Colon (tissue), 2 donors: ENCODE data around the gene OR2Y1.
"Not testable (repeated sequence)": the region's sequence is repeated elsewhere in the genome, so short reads cannot be mapped to it uniquely, and the experiment has no call there.

Source experiments
- FAIRE-seq: peaks from 2 replicates; lab custom pipeline; 2012; peaks lifted over from hg19 to GRCh38; lab: Jason Lieb, UNC
- donor health status: control.
- donor health status: control.

OR2Y1 gene, protein sequence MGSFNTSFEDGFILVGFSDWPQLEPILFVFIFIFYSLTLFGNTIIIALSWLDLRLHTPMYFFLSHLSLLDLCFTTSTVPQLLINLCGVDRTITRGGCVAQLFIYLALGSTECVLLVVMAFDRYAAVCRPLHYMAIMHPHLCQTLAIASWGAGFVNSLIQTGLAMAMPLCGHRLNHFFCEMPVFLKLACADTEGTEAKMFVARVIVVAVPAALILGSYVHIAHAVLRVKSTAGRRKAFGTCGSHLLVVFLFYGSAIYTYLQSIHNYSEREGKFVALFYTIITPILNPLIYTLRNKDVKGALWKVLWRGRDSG

DNA sequence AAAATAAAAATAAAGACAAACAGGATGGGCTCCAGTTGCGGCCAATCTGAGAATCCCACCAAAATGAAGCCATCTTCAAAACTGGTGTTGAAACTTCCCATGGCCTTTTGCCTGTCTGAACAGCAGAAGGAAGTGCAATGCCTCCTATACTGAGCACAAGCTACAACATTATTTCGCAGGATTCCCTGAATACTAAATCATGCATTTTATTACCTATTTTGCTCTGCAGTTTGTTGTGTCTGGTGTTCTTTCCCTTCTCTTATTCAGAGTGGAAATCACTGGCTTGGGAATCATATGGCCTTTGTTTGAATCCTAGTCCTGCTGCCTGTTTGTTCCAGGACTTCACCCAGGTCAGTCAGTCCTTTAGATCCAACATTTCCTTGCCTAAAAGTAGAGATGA lies at the start of gene OR2Y1:
TSS of gene OR2Y1 (minus strand) at position 101 of the 400 bp plus-strand sequence. CDS start at position 101, 0 bp downstream.
- no peak for FAIRE-seq

DNA sequence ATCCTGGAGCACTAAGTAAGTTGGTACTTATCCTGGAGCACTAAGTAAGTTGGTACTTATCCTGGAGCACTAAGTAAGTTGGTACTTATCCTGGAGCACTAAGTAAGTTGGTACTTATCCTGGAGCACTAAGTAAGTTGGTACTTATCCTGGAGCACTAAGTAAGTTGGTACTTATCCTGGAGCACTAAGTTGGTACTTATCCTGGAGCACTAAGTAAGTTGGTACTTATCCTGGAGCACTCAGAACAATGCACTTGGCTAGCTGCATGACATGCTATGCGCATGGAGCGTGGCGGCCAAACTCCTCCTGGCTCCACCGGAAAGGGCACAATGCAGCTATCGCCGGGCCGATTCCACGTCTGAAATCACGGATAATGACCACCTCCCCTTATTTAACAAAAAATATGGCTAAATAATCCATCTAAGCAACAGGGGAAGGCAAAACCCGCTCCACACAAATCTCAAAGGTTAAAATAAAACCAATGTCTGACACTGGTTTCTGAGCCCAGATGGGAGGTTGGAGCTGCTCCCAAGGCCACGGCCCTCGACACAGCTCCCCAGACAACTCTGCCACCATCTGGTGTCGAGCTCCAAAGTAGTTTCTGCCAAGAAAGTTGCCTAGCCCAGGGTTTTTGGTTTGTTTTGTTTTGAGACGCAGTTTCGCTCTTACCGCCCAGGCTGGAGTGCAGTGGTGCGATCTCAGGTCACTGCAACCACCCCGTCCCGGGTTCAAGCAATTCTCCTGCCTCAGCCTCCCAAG lies 49.0 kb upstream of the OR2Y1 start:
- FAIRE-seq, result not testable (repeated sequence)

DNA sequence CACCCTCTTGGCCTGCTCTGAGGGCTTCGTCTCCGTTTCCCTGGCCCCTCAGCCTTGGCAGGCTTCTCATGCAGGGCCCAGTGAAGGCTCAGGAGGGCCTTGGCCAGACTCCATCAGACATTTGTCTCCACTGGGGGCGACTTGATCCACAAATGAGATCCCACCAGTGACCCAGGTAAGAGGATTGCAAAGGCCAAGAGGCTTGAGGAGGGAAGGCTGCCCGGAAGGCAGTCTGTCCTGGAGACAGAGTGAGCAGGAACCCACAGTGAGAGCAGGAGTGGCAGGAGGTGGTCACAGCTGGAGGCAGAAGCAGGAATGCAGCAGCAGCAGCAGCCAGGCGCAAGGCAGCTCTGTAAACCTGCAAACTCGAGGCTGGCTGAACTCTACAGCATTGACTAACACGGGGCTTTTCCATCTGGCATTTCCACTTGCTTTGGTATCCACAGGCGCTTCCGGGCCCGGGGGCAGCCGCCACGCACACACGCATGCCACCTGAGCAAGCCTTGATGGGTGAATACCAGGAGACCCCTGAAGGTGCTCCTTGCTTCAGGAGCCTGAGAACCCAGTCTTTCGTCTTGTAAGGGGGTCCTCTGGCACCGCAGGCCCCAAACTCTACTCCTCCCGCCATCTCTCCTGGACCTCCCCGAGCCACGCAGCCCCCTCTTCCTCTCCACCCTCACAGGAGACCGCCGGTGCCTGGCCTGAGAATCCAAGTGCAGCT lies 48.0 kb upstream of the OR2Y1 start:
- FAIRE-seq, result no peak

DNA sequence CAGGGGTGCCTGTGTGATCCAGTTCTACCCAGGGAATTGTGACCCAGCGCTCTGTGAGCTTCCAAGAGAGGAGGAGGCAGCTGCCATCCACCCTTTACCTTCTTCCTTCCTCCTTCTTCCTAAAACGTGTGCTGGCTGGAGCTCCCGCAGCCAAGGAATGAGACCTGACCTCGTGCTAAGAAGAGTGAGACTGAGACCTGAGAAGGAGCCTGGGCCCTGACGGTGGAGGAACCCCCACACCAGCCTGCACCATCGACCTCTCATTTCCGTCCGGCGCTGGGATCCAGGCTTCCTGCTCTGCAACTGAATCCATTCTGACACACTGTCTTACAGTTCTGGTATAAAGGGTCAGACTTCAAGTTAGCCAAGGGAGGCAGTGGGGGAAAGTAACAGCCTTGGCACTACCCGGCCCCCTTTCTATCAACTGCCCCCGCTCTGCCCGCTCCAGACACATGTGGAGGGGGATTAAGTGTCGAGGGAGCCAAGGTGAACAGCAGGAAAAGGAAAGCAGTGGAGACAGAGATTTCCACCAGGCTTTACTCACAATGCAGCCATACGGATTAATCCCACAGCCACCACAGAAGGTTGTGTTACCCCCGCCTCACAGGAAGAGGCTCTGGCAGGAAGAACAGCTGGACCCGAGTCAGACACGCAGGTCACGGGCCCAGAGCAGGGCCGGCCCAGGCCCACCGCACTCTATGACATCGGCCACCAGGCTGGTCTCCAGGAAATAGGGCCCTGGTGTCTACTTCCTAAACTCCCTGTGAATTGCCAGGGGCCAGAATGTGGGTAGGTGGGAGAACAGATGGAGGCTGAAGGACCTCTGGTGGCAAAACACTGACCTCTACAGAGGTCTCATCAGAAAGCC lies 46.9 kb upstream of the OR2Y1 start:
- no peak for FAIRE-seq

DNA sequence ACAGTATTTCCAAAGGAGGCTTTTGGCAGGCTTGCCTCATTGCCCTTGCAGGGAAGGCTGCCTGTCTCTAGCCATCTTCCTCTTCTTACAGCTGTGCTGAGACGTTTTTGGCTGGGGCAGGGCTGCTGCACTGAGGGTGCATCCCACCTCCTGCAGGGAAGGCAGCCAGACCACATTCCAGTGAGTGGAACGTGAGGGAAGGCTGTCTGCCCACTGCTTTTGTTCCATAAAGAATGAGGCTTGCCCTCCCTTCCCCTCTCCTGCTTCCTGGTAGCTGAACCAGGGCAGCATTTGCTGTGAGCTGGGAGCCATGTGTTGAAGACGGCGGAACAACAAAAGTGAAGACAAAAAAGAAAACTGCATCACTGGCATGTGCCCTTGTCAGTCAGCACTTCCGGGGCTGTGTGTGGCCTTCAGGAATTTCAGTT lies 46.0 kb upstream of the OR2Y1 start:
- no peak for FAIRE-seq

DNA sequence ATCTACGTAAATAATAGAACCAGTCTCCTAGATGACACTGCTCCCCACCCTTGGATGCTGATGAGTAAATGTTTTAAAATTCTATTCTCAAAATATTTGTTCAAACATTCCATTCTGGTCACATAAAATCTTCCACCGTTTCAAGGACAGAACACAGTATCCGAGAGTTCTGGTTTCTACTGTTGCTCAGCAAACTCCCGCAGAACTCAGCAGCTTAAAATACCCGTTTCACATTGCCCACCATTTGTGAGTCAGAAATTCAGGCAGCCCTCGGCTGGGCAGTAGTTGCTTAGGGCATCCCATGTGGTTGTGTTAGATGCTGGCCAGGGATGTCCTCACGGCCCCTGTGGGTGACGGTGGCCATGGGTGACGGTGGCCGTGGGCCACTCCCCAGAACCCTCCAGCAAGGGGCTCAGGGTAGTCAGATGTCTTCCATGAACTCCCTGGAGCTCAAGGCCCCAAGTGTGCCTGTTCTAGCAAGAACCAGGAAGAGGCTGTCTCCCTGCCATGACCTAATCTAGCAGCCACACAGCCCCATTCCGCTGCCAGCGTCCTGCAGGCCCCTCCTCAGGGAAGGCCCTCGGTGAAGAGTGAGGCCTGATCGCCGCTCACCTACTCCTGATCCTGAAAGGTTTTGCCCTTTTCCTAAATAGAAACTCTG lies 45.4 kb upstream of the OR2Y1 start:
- FAIRE-seq, result no peak

DNA sequence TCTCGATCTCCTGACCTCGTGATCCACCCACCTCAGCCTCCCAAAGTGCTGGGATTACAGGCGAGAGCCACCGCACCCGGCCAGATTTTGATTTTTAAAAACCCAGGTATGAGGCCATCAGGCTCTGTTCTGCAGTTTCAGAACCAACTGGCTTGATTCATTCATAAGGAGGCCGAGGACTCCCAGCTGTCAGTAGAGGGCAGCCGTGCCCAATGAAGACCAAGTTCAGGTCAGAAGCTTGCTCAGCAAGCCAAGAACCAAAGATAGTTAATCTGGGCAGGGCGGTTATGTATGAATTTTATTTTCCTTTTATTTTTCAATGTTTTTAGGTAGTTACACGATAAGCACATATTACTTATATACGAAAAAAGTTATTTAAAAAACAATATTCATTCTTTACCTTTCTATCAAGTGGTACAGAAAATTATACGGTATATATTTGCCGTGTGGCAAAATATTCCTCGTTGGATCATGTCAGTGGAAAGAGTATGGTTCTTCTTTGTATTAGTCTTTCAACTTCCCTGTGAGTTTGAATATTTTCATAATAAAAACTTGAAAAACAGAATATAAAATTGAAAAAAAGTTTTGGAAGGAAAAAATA lies 44.7 kb upstream of the OR2Y1 start:
- no peak for FAIRE-seq

DNA sequence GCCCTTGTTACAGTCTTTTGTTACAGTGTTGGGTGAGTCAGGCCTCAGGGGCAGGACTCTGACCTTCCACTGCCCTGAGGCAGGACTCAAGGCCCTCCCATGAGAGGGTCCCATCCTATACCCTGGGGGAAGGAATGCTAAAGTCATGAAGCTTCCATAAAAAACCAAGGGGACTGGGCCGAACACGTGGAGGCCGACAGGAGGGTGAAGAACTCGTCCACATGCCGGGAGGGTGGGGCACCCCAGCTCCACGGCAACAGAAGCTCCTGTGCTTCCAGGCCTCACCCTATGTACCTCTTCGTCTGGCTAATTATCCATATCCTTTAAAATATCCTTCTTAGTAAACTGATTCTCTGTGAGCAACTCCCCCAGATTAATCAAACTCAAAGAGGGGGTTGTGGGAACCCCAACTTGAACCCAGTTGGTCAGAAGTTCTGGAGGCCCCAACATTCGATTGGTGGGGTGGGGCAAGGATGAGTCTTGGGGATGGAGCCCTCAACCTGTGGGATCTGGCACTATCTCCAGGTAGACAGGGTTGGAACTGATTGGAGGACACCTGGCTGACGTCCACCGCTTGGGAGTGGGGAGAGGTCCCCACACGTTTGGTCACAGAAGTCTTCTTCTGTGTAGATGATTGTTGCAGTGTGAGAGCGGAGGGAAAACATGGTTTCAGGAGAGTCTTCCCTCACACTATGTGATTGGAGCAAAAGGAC lies 43.6 kb upstream of the OR2Y1 start:
- no peak for FAIRE-seq

DNA sequence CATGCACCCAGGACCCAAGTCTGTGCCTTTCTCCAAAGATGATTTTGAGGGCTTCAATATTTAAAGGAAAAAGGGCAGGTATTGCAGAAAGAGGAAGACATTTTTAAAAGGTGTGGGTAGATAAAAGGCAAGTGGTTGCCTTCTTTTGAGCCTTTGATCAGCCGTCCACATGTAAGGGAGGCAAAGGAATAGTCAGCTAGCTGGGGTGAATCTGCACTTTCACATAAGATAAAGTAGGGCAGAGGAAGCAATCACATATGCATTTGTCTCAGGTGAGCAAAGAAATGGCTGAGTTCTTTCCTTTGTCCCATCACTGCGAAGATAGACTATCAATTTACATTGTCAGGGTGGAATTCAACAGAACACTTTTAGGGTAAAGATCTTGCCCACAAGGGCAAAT lies 42.9 kb upstream of the OR2Y1 start:
- no peak for FAIRE-seq

DNA sequence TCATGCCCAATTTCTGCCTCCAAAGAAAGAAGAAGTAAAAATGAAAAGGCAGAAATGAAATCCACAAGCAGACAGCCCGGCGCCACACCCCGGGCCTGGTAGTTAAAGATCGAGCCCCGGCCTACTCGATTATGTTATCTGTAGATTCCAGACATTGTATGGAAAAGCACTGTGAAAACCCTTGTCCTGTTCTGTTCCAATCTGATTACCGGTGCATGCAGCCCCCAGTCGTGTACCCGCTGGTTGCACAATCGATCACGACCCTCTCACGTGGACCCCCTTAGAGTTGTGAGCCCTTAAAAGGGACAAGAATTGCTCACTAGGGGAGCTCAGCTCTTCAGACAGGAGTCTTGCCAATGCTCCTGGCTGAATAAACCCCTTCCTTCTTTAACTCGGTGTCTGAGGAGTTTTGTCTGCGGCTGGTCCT lies 42.1 kb upstream of the OR2Y1 start:
- FAIRE-seq, result not testable (repeated sequence)

DNA sequence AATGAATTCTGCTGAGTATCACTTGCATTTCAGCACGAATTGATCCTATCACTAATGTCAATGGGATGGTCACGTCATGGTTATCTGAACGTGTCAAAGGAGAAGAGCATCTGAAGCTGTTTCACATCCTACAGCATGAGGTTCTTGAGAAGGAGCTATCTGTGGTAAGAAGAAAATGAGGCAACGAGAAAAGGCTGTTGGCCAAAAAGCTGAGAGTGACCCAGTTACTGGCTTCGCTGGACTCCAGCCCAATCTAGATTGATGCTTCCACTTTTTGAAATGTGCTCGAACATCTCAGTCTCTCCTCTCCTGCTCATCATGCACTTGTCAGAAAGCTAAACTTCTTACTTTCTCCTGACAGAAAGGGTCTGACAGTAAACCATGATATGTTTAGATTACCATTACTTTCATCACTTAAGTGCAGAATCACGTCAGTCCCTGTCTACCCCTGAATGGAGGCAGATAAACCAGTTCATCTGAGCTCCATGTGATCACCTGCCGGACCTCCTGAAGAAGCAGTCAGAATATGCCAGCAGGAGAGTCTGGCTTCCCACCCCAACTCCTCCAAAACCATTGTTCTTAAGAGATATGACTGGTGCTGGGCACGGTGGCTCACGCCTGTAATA lies 40.2 kb upstream of the OR2Y1 start:
- no peak for FAIRE-seq

DNA sequence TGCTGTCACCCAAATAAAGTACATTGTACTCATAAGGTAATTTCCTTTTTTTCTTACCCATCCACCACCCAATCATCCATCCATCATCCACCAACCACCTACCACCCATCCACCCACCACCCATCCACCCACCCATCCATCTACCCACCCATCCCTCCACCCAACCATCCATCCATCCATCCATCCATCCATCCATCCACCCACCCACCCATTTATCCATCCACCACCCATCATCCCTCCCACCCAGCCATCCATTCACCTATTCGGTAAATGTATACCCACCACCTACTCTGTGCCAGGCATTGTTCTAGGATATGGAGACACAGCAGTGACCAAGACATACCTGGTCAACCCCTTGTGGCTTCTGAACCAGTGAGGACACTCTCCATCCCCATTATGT lies 37.6 kb upstream of the OR2Y1 start:
- FAIRE-seq, result no peak

DNA sequence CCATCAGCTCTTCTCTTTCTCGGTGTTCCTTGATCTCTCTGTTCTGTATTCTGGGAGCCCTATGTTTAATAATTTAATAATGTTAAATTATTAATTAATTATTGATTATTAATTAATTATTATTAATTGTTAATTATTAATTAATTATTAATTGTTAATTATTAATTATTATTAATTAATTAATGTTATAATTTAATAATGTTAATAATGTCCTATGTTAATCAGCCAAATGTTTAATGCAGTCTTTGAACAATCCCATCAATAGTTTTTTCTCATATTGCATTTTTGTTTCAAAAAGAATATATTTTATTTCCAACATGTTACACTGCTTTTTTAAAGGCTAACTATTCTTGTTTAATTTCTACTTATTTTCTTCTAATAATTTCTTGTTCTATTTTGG lies 36.5 kb upstream of the OR2Y1 start:
- peak; percentile 94 for FAIRE-seq

DNA sequence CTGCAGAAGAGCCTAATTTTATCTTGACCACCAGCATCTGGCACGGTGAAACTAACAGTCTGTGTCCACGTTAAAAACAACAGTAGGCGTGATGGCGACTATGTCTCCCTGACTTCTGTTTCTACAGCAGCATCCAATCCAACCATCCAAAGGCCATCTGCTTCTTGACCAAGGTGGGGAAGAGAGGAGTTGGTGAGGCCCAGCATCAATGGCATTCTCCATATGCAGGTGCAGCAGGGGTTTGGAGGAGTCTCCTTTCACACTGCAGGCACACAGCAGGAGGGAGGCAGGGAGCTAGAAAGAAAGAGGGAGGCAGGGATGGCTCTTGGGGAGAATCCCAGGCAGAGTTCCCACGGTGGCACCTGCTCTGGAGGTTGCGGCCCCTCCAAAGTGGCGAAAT lies 35.8 kb upstream of the OR2Y1 start:
- FAIRE-seq, result no peak

DNA sequence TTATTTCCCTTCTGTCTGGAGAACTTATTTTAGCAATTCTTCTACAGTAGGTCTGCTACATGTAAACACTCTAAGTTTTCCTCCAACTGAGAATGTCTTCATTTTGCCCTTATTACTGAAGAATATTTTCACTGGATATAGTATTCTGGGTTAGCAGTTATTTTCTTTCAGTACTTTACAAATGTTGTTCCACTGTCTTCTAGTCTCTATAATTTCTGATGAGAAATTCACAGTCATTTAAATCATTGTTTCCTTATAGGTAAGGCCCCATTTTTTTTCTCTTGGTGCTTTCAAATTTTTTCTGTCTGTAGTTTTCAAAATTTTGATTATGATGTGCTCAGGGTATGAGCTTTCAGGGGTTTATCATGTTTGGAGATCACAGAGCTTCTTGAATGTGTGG lies 32.0 kb upstream of the OR2Y1 start:
- no peak for FAIRE-seq

DNA sequence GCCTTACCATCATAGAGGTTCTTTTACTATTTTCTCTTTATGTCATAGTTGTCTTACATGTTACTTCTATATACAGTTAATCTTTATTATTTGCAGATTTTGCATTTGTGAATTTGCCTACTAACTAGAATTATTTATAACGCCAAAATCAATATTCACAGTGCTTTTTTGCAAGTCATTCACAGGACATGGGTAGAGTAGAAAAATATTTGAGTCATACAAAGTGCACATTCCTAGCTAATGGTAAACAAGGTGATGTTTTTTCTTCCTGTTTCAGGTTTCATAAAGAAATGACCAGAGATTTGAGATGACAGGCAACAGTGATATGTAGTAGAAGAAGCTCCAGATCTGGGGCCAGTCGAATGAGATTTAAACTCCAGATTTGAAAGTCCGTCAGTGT lies 30.0 kb upstream of the OR2Y1 start:
- no peak for FAIRE-seq

DNA sequence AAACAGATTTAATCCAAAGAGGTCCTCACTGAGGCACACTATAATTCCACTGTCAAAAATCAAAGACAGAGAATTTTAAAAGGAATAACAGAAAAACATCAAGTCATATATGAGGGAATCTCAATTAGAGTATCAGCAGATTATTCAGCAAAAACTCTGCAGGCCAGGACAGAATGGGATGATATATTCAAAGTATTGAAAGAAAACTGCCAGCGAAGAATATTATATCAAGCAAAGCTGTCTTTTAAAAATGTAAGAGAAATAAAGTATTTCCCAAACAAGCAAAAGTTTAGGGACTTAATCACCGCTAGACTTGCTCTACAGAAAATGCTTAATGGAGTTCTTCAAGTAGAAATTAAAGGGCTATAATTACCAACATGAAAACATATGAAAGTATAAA lies 15.7 kb upstream of the OR2Y1 start:
- no peak for FAIRE-seq

DNA sequence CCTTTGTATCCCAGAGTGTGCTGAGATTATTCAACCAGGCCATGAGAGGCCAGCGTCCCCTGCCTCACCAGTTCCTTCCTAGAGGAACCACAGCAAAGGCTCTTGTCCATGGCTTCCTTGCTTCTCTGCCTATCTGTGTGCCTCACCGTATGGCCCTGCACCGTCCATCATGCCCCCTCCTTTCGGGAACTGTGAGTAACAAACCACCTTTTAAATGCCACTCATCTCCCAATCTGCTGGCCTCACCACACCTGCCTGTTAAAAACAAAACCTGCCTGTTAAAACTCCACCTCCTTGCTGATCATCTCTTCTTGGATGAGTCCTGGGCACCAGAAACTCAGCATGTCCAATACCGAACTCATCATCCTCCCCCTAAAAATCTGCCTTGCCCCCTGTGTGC lies 4.4 kb upstream of the OR2Y1 start:
- no peak for FAIRE-seq

DNA sequence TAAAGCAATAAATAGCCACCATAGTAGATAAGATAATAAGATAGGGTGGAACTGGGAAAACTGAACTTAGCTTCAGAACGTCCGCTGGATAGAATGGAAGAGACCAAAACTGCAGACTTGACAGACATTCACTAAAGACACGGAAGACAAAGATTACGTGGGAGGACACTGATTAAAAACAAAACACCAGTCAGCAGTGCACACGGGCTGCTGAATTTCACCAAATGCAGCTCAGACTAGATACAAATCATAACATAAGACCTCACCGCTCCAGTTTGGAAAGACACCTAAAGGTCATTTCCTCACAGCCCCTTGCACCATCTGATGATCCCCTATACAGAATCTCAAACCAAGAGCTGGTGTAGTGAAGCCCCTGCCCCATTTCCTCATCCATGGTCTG lies 2.9 kb upstream of the OR2Y1 start:
- no peak for FAIRE-seq

DNA sequence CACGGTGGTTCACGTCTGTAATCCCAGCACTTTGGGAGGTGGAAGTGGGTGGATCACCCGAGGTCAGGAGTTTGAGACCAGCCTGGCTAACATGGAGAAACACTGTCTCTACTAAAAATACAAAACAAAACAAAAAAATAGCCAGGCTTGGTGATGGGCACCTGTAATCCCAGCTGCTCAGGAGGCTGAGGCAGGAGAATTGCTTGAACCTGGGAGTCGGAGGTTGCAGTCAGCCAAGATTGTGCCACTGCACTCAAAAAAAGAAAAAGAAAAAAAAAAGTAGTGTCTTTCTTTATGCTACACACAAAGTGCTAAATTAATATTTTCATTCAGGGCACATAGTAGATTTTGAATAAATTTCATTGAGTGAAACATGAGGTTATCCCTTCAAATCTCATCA lies 1.1 kb upstream of the OR2Y1 start:
- FAIRE-seq, result not testable (repeated sequence)
